H1 (cell line): ENCODE data around the gene OR1I1. TPM values are rescaled to one million over a fixed set of nuclear protein-coding genes. Genes with fewer than 3 reads are reported as not detected.
"Not testable (repeated sequence)": the region's sequence is repeated elsewhere in the genome, so short reads cannot be mapped to it uniquely, and the experiment has no call there.

Experiments
- CTCF ChIA-PET: fragments of 300-600 bp; sonication (Branson Sonifier 250); formaldehyde crosslinking; loops from one replicate; lab custom pipeline; 2021; ENCODE audit not compliant: partially characterized antibody; lab: Charles Lee
- POLR2A ChIA-PET: fragments of 300-600 bp; sonication (Branson Sonifier 250); formaldehyde crosslinking; loops from one replicate; lab custom pipeline; 2021; ENCODE audit warnings: inconsistent platforms; ENCODE audit not compliant: partially characterized antibody; lab: Charles Lee
- DNase-seq, 2 experiments: peaks; one replicate each; pipeline versions ENCODE4 v3.0.0 to v3.0.0-alpha.2; 2010 to 2022; ENCODE audit warnings: low spot score in 2 of 2, low read depth in 1 of 2, mixed read lengths in 1 of 2
- FAIRE-seq: peaks from 2 replicates; lab custom pipeline; 2011; peaks lifted over from hg19 to GRCh38; lab: Jason Lieb, UNC
- H2AFZ ChIP-seq: 2 replicates; pipeline ENCODE4 v1.8.1; 2012; ENCODE audit warnings: low read length, inconsistent platforms
- H2AK5ac ChIP-seq: 2 replicates; pipeline ENCODE4 v1.6.1; 2013; ENCODE audit warnings: low read depth, low read length
- H2BK120ac ChIP-seq: replicated peaks from 2 replicates; pipeline ENCODE3; 2013; ENCODE audit warnings: low read depth, low read length, inconsistent platforms
- H2BK12ac ChIP-seq: 2 replicates; pipeline ENCODE4 v1.6.1; 2013; ENCODE audit warnings: low read depth, low read length
- H2BK15ac ChIP-seq: 2 replicates; pipeline ENCODE4 v1.6.1; 2013; ENCODE audit warnings: low read length
- H2BK20ac ChIP-seq: 2 replicates; pipeline ENCODE4 v1.6.1; 2013; ENCODE audit warnings: low read length
- H2BK5ac ChIP-seq: 2 replicates; pipeline ENCODE4 v1.6.1; 2013; ENCODE audit warnings: low read depth, low read length
- H3K14ac ChIP-seq: 2 replicates; pipeline ENCODE4 v1.6.1; 2013; ENCODE audit warnings: inconsistent platforms; ENCODE audit not compliant: insufficient read length
- H3K18ac ChIP-seq: 2 replicates; pipeline ENCODE4 v1.6.1; 2013; ENCODE audit warnings: low read length; ENCODE audit errors: extremely low read depth
- H3K23ac ChIP-seq: 2 replicates; pipeline ENCODE4 v1.6.1; 2013; ENCODE audit warnings: inconsistent platforms; ENCODE audit not compliant: insufficient read length
- H3K23me2 ChIP-seq: 2 replicates; pipeline ENCODE4 v1.6.1; 2013; ENCODE audit warnings: low read depth, low read length
- H3K27ac ChIP-seq: 2 replicates; pipeline ENCODE4 v1.6.1; 2011; ENCODE audit warnings: low read depth, low read length, inconsistent platforms
- H3K27me3 ChIP-seq, 4 experiments: replicated peaks in 1 of 4; 1 replicate in 1 of 4; 2 replicates in 3 of 4; pipeline versions ENCODE4 v1.6.1 to v1.8.1; 2011 to 2013; ENCODE audit warnings: low read length in 3 of 4, mild to moderate bottlenecking in 3 of 4, inconsistent platforms in 2 of 4, mixed read lengths in 2 of 4, moderate library complexity in 1 of 4; ENCODE audit not compliant: control insufficient read depth in 3 of 4, insufficient read depth in 3 of 4; ENCODE audit errors: extremely low read depth in 1 of 4
- H3K36me3 ChIP-seq, 4 experiments: 2 replicates each; pipeline versions ENCODE4 v1.6.1 to v1.8.1; 2011 to 2013; ENCODE audit warnings: mild to moderate bottlenecking in 4 of 4, low read length in 3 of 4, moderate library complexity in 2 of 4, control low read depth in 1 of 4, inconsistent platforms in 1 of 4; ENCODE audit not compliant: insufficient read depth in 4 of 4, control insufficient read depth in 2 of 4
- H3K4ac ChIP-seq: replicated peaks from 2 replicates; pipeline ENCODE3; 2013; ENCODE audit warnings: low read length, low read depth, mixed read lengths, inconsistent platforms; ENCODE audit not compliant: insufficient read length
- H3K4me1 ChIP-seq, 4 experiments: replicated peaks in 1 of 4; 1 replicate in 1 of 4; 2 replicates in 3 of 4; pipeline versions ENCODE4 v1.6.1 to v1.8.1; 2011 to 2013; ENCODE audit warnings: low read length in 3 of 4, inconsistent platforms in 2 of 4, mixed read lengths in 1 of 4; ENCODE audit not compliant: insufficient read depth in 4 of 4, control insufficient read depth in 3 of 4
- H3K4me2 ChIP-seq, 2 experiments: 2 replicates each; pipeline versions ENCODE4 v1.6.1 to v1.8.1; 2011 to 2013; ENCODE audit warnings: low read depth in 2 of 2, low read length in 2 of 2, control low read depth in 1 of 2, inconsistent platforms in 1 of 2, mild to moderate bottlenecking in 1 of 2; ENCODE audit not compliant: insufficient read depth in 1 of 2
- H3K4me3 ChIP-seq, 4 experiments: fragments of 200-600, 300-600 bp in 1 of 4; sonication (generic), shearing (Covaris generic), sonication (Bioruptor Twin) in 1 of 4; 2 replicates each; pipeline versions ENCODE4 v1.5.1 to v1.8.1; 2011 to 2016; ENCODE audit warnings: low read length in 4 of 4, low read depth in 3 of 4, control low read depth in 2 of 4, inconsistent platforms in 2 of 4, mild to moderate bottlenecking in 2 of 4, mixed read lengths in 1 of 4, moderate library complexity in 1 of 4; ENCODE audit not compliant: insufficient read depth in 2 of 4; ENCODE audit errors: extremely low read depth in 1 of 4
- H3K56ac ChIP-seq: replicated peaks from 2 replicates; pipeline ENCODE3; 2013; ENCODE audit warnings: low read depth, mild to moderate bottlenecking, mixed read lengths, low read length, inconsistent platforms; ENCODE audit not compliant: insufficient read length
- H3K79me1 ChIP-seq: 2 replicates; pipeline ENCODE4 v1.6.1; 2013; ENCODE audit warnings: low read depth, low read length, control low read depth
- H3K79me2 ChIP-seq, 2 experiments: 2 replicates each; pipeline versions ENCODE4 v1.6.1 to v1.8.1; 2012 to 2013; ENCODE audit warnings: low read length in 2 of 2, mild to moderate bottlenecking in 2 of 2, inconsistent platforms in 1 of 2; ENCODE audit not compliant: insufficient read depth in 2 of 2, control insufficient read depth in 1 of 2
- H3K9ac ChIP-seq, 4 experiments: replicated peaks in 1 of 4; 1 replicate in 1 of 4; 2 replicates in 3 of 4; pipeline versions ENCODE4 v1.6.1 to v1.8.1; 2011 to 2013; ENCODE audit warnings: low read depth in 3 of 4, low read length in 3 of 4, control low read depth in 2 of 4, mild to moderate bottlenecking in 2 of 4, moderate library complexity in 2 of 4, inconsistent platforms in 1 of 4; ENCODE audit errors: extremely low read depth in 1 of 4
- H3K9me3 ChIP-seq, 2 experiments: 2 replicates each; pipeline versions ENCODE4 v1.6.1 to v1.8.1; 2012 to 2013; ENCODE audit warnings: mild to moderate bottlenecking in 2 of 2, moderate library complexity in 2 of 2, control low read depth in 1 of 2, inconsistent platforms in 1 of 2, low read depth in 1 of 2, low read length in 1 of 2, mixed read lengths in 1 of 2; ENCODE audit not compliant: insufficient read depth in 2 of 2
- H4K20me1 ChIP-seq, 2 experiments: replicated peaks in 1 of 2; 2 replicates each; pipeline versions ENCODE3 to v1.8.1; 2011 to 2013; ENCODE audit warnings: inconsistent platforms in 2 of 2, low read length in 2 of 2, mild to moderate bottlenecking in 1 of 2; ENCODE audit not compliant: insufficient read depth in 2 of 2, control insufficient read depth in 1 of 2
- H4K5ac ChIP-seq: 2 replicates; pipeline ENCODE4 v1.6.1; 2013; ENCODE audit warnings: low read length, low read depth, mixed read lengths, inconsistent platforms; ENCODE audit not compliant: insufficient read length
- H4K8ac ChIP-seq: 2 replicates; pipeline ENCODE4 v1.8.0; 2013; ENCODE audit warnings: mild to moderate bottlenecking, moderate library complexity, low read length, inconsistent platforms; ENCODE audit not compliant: insufficient read depth; ENCODE audit errors: extremely low read depth
- H4K91ac ChIP-seq: replicated peaks from 2 replicates; pipeline ENCODE3; 2013; ENCODE audit warnings: low read length, mixed read lengths, inconsistent platforms; ENCODE audit not compliant: insufficient read length
- SP2 ChIP-seq: IDR thresholded peaks from 2 replicates; pipeline ENCODE4 v1.6.1; 2012; ENCODE audit warnings: mild to moderate bottlenecking, low read length, inconsistent platforms
- USF2 ChIP-seq: IDR thresholded peaks from 2 replicates; pipeline ENCODE4 v1.6.1; 2011; ENCODE audit warnings: low read length, improper control_type of control experiment
- WGBS, 2 experiments: shearing (Covaris generic) in 1 of 2; methylation state at CpG; one replicate each; pipeline versions ENCODE4 v1.1.6 to v1.1.7; 2013 to 2015; ENCODE audit warnings: low lambda C conversion rate in 2 of 2, mixed read lengths in 2 of 2, inconsistent platforms in 1 of 2, low coverage in 1 of 2, missing lambda C conversion rate in 1 of 2; ENCODE audit not compliant: insufficient replicate concordance in 2 of 2, insufficient coverage in 1 of 2, insufficient read length in 1 of 2; ENCODE audit errors: extremely low coverage in 1 of 2, missing lambda C conversion rate in 1 of 2; 5-methylcytosine and 5-hydroxymethylcytosine counted together
- polyA plus RNA-seq, 7 experiments: library from polyadenylated mRNA; depleted of rRNA in 3 of 7; stranded (reverse) in 5 of 7; unstranded in 2 of 7; fragments of >200 nt in 5 of 7; fragments of 200-250 nt in 2 of 7; gene quantifications; 1 replicate in 5 of 7; 2 replicates in 1 of 7; 4 replicates in 1 of 7; pipeline versions ENCODE4 v1.2.1 to v1.2.3, GENCODE V29; 2011 to 2013; ENCODE audit warnings: missing spikeins in 2 of 7, mixed read lengths in 2 of 7
- total RNA-seq: library from RNA; stranded (reverse); fragmentation: NEBNext Ultra II Directional; extraction: Animal tissue kit (Norgen Biotek cat#: 25700); gene quantifications from 2 replicates; pipeline ENCODE4 v1.2.1, GENCODE V29; 2021

Gene OR1I1
- total and polyA plus RNA-seq, 2 of the 8 experiments (the other 6 are each of a cell fraction or from before 2014, with no cell fraction given), result not detected

- no peak for TF ChIP-seq USF2
- no peak for TF ChIP-seq SP2
Observed at GRCh38 chr19:15096223-15096622, 14.2 kb downstream of the OR1I1 start (continued).

- not testable (repeated sequence) for H3K56ac ChIP-seq, DNase-seq, H3K9ac ChIP-seq, H4K5ac ChIP-seq, H3K4me2 ChIP-seq, FAIRE-seq, H2BK20ac ChIP-seq, H3K18ac ChIP-seq, H3K27me3 ChIP-seq, H3K4me3 ChIP-seq, H2BK12ac ChIP-seq, H2BK120ac ChIP-seq, H3K79me2 ChIP-seq, H3K27ac ChIP-seq, H3K9me3 ChIP-seq, H2BK15ac ChIP-seq, H4K20me1 ChIP-seq, H2AFZ ChIP-seq, H4K8ac ChIP-seq, H3K23ac ChIP-seq, H3K36me3 ChIP-seq, H4K91ac ChIP-seq, H3K4ac ChIP-seq, H3K4me1 ChIP-seq, H3K23me2 ChIP-seq, H2AK5ac ChIP-seq, H3K79me1 ChIP-seq, H2BK5ac ChIP-seq, H3K14ac ChIP-seq
- ChIA-PET POLR2A (interaction anchor here (0.6 kb wide), 1 partner anchor 119 kb away, joined by 3 read pairs; no protein-coding TSS in a partner anchor), CTCF (interaction anchor here (0.5 to 5.6 kb wide), 6 partner anchors 11 to 321 kb away, joined by 3 to 37 read pairs (median 3); no protein-coding TSS in a partner anchor)
- WGBS, 2 experiments, result 91% methylated on average over 6 of the region's 6 CpGs; no CpG with 5 or more reads in 1 of the 2 experiments
Observed at GRCh38 chr19:15097980-15098379, 16.0 kb downstream of the OR1I1 start.
